Liver (tissue), 9 donors: ENCODE results near the gene GRK3. TPM values are rescaled to one million over a fixed set of nuclear protein-coding genes. Genes with fewer than 3 reads are reported as not detected.

ENCODE experiments used
- DNase-seq: peaks from one replicate; pipeline ENCODE4 v3.0.0-alpha.2; 2017; ENCODE audit warnings: low spot score
- H3K27ac ChIP-seq, 2 donors: one replicate each; pipeline ENCODE4 v1.7.0; 2013; ENCODE audit warnings: inconsistent platforms in 2 of 2, low read length in 2 of 2, control low read depth in 1 of 2, low read depth in 1 of 2, mild to moderate bottlenecking in 1 of 2
- H3K27me3 ChIP-seq, 4 donors: one replicate each; pipeline versions ENCODE4 v1.6.1 to v1.7.0; 2013; ENCODE audit warnings: low read length in 3 of 4, inconsistent platforms in 1 of 4, mild to moderate bottlenecking in 1 of 4, moderate library complexity in 1 of 4; ENCODE audit not compliant: control insufficient read depth in 4 of 4, insufficient read depth in 4 of 4
- H3K36me3 ChIP-seq, 4 donors: one replicate each; pipeline versions ENCODE4 v1.6.1 to v1.7.0; 2013; ENCODE audit warnings: low read length in 3 of 4, mild to moderate bottlenecking in 3 of 4, low read depth in 1 of 4, moderate library complexity in 1 of 4; ENCODE audit not compliant: control insufficient read depth in 4 of 4, insufficient read depth in 3 of 4
- H3K4me1 ChIP-seq, 4 donors: one replicate each; pipeline versions ENCODE4 v1.6.1 to v1.7.0; 2013; ENCODE audit warnings: low read length in 3 of 4, mild to moderate bottlenecking in 3 of 4, moderate library complexity in 1 of 4; ENCODE audit not compliant: control insufficient read depth in 4 of 4, insufficient read depth in 4 of 4
- H3K4me3 ChIP-seq, 3 donors: one replicate each; pipeline versions ENCODE4 v1.6.1 to v1.7.0; 2013; ENCODE audit warnings: low read length in 3 of 3, control low read depth in 1 of 3, low read depth in 1 of 3, mild to moderate bottlenecking in 1 of 3
- H3K9ac ChIP-seq, 2 donors: one replicate each; pipeline ENCODE4 v1.7.0; 2013; ENCODE audit warnings: low read length in 2 of 2, mild to moderate bottlenecking in 2 of 2, moderate library complexity in 2 of 2, control low read depth in 1 of 2, low read depth in 1 of 2
- H3K9me3 ChIP-seq, 4 donors: one replicate each; pipeline versions ENCODE4 v1.6.1 to v1.7.0; 2013; ENCODE audit warnings: low read length in 3 of 4; ENCODE audit not compliant: control insufficient read depth in 4 of 4
- ATF3 ChIP-seq: IDR thresholded peaks from 2 replicates; pipeline ENCODE4 v1.6.1; 2016; ENCODE audit warnings: antibody characterized with exemption
- CTCF ChIP-seq: fragments of 150-350 bp; IDR thresholded peaks from 2 replicates; pipeline ENCODE4 v1.5.1; 2017; ENCODE audit warnings: improper control_type of control experiment, low read depth, low read length; ENCODE audit not compliant: missing input control
- EGR1 ChIP-seq, 2 donors: IDR thresholded peaks; 2 replicates each; pipeline ENCODE4 v1.6.1; 2016 to 2018; ENCODE audit warnings: antibody characterized with exemption in 2 of 2, low read depth in 2 of 2
- FOXA1 ChIP-seq: IDR thresholded peaks from 2 replicates; pipeline ENCODE4 v1.6.1; 2016; ENCODE audit warnings: antibody characterized with exemption
- FOXA2 ChIP-seq: IDR thresholded peaks from 2 replicates; pipeline ENCODE4 v1.6.1; 2016; ENCODE audit warnings: antibody characterized with exemption
- GABPA ChIP-seq, 2 donors: IDR thresholded peaks in 1 of 2; conservative IDR thresholded peaks in 1 of 2; 2 replicates each; pipeline ENCODE4 v1.6.1; 2016; ENCODE audit warnings: antibody characterized with exemption in 2 of 2, mild to moderate bottlenecking in 1 of 2, moderate library complexity in 1 of 2
- HNF4A ChIP-seq, 2 donors: conservative IDR thresholded peaks; 2 replicates each; pipeline ENCODE4 v1.6.1; 2016; ENCODE audit warnings: antibody characterized with exemption in 2 of 2, mild to moderate bottlenecking in 2 of 2
- HNF4G ChIP-seq: IDR thresholded peaks from 2 replicates; pipeline ENCODE4 v1.6.1; 2016; ENCODE audit warnings: antibody characterized with exemption
- JUND ChIP-seq, 2 donors: IDR thresholded peaks; 2 replicates each; pipeline ENCODE4 v1.6.1; 2016; ENCODE audit warnings: antibody characterized with exemption in 2 of 2
- MAX ChIP-seq: IDR thresholded peaks from 2 replicates; pipeline ENCODE4 v1.6.1; 2016; ENCODE audit warnings: antibody characterized with exemption
- NR2F2 ChIP-seq: IDR thresholded peaks from 2 replicates; pipeline ENCODE4 v1.6.1; 2016; ENCODE audit warnings: antibody characterized with exemption
- RAD21 ChIP-seq, 2 donors: IDR thresholded peaks; 2 replicates each; pipeline ENCODE4 v1.6.1; 2016; ENCODE audit warnings: antibody characterized with exemption in 2 of 2, mild to moderate bottlenecking in 2 of 2
- REST ChIP-seq: IDR thresholded peaks from 2 replicates; pipeline ENCODE4 v1.6.1; 2016; ENCODE audit warnings: antibody characterized with exemption, mild to moderate bottlenecking
- RXRA ChIP-seq, 2 donors: IDR thresholded peaks; 2 replicates each; pipeline ENCODE4 v1.6.1; 2017 to 2018; ENCODE audit warnings: antibody characterized with exemption in 2 of 2, mild to moderate bottlenecking in 1 of 2
- SP1 ChIP-seq: IDR thresholded peaks from 2 replicates; pipeline ENCODE4 v1.6.1; 2018; ENCODE audit warnings: antibody characterized with exemption, mild to moderate bottlenecking
- TAF1 ChIP-seq: conservative IDR thresholded peaks from 2 replicates; pipeline ENCODE4 v1.6.1; 2016; ENCODE audit warnings: antibody characterized with exemption, mild to moderate bottlenecking
- YY1 ChIP-seq: IDR thresholded peaks from 2 replicates; pipeline ENCODE4 v1.6.1; 2016; ENCODE audit warnings: antibody characterized with exemption, mild to moderate bottlenecking
- ZBTB33 ChIP-seq: IDR thresholded peaks from 2 replicates; pipeline ENCODE4 v1.6.1; 2016; ENCODE audit warnings: antibody characterized with exemption
- WGBS: extraction: QIAGEN DNeasy Blood & Tissue Kit; methylation state at CpG from one replicate; pipeline ENCODE4 v1.1.7; 2013; 5-methylcytosine and 5-hydroxymethylcytosine counted together
- polyA plus RNA-seq, 2 donors: library from polyadenylated mRNA; stranded (reverse) in 1 of 2; unstranded in 1 of 2; fragments of 200-250 nt in 1 of 2; fragments of >200 nt in 1 of 2; fragmentation: Nextera tagmentation in 1 of 2; extraction: Ambion mirVana in 1 of 2; gene quantifications; one replicate each; pipeline versions ENCODE4 v1.2.1 to v1.2.3, GENCODE V29; 2013 to 2015
- total RNA-seq, 2 donors: library from RNA; depleted of rRNA; stranded (reverse); fragments of >200 nt; gene quantifications; one replicate each; pipeline ENCODE4 v1.2.3, GENCODE V29; 2014
- donor health status: healthy.
- donor health status: healthy.
- donor health status: healthy.
- donor health status: healthy.
- donor health status: healthy.

GRK3 gene
- total and polyA plus RNA-seq, 4 donors, result 0.79 to 6.5 (median 2.4) TPM

- Histone ChIP-seq H3K9ac (no peak overlapping the region), H3K9me3 (peaks cover 0 to 3% (median under 1%) of the 10 kb centered on the region in 4 donors), H3K4me1 (no peaks in the 10 kb centered on the region), H3K27me3 (no peaks in the 10 kb centered on the region), H3K4me3 (no peak overlapping the region), H3K27ac (no peak overlapping the region), H3K36me3 (no peaks in the 10 kb centered on the region)
- WGBS, result 58% methylated on average over 9 of the region's 9 CpGs
- TF ChIP-seq REST (no peak), YY1 (no peak), SP1 (no peak), HNF4G (no peak), NR2F2 (no peak), EGR1 (IDR thresholded peaks at IDR 0.05; ENCODE audit: low read depth in 2 of 2) (no peak), GABPA (IDR thresholded peaks at IDR 0.05 in 1 of 2, conservative IDR thresholded peaks at IDR 0.05 in 1 of 2) (no peak), ATF3 (no peak), JUND (IDR thresholded peaks at IDR 0.05) (no peak), ZBTB33 (no peak), FOXA2 (no peak), CTCF (no peak), FOXA1 (no peak), RAD21 (IDR thresholded peaks at IDR 0.05) (no peak), RXRA (IDR thresholded peaks at IDR 0.05) (no peak), TAF1 (no peak), HNF4A (conservative IDR thresholded peaks at IDR 0.05) (no peak), MAX (no peak)
- no peak for DNase-seq
Observed at GRCh38 chr22:25772288-25772687, 207.8 kb downstream of the GRK3 start.
